Bronchial epithelial cell (primary cell): ENCODE data around the gene TMEM218. TPM values are rescaled to one million over a fixed set of nuclear protein-coding genes. Genes with fewer than 3 reads are reported as not detected.

ENCODE experiments used
- DNase-seq: peaks from one replicate; pipeline ENCODE4 v3.0.0-alpha.2; 2010; ENCODE audit warnings: low read depth
- FAIRE-seq: peaks from 2 replicates; lab custom pipeline; 2011; peaks lifted over from hg19 to GRCh38; lab: Jason Lieb, UNC
- H3K27me3 ChIP-seq: 2 replicates; pipeline ENCODE4 v1.5.1; 2011; ENCODE audit warnings: low read length; ENCODE audit not compliant: control insufficient read depth, insufficient read depth
- H3K36me3 ChIP-seq: 2 replicates; pipeline ENCODE4 v1.5.1; 2011; ENCODE audit warnings: low read length; ENCODE audit not compliant: control insufficient read depth, insufficient read depth
- H3K4me3 ChIP-seq: 2 replicates; pipeline ENCODE4 v1.5.1; 2011; ENCODE audit warnings: mild to moderate bottlenecking, low read depth, low read length, control low read depth
- CTCF ChIP-seq: IDR thresholded peaks from 2 replicates; pipeline ENCODE4 v1.5.1; 2011; ENCODE audit warnings: mild to moderate bottlenecking, moderate library complexity, low read length, control low read depth, inconsistent platforms; ENCODE audit not compliant: insufficient read depth, severe bottlenecking
- total RNA-seq: library from RNA; depleted of rRNA; stranded (reverse); fragments of >200 nt; gene quantifications from 2 replicates; pipeline ENCODE4 v1.2.1, GENCODE V29; 2014

The TMEM218 gene
- total RNA-seq, 1 donor from 2014 or later: 28.4 TPM

DNA sequence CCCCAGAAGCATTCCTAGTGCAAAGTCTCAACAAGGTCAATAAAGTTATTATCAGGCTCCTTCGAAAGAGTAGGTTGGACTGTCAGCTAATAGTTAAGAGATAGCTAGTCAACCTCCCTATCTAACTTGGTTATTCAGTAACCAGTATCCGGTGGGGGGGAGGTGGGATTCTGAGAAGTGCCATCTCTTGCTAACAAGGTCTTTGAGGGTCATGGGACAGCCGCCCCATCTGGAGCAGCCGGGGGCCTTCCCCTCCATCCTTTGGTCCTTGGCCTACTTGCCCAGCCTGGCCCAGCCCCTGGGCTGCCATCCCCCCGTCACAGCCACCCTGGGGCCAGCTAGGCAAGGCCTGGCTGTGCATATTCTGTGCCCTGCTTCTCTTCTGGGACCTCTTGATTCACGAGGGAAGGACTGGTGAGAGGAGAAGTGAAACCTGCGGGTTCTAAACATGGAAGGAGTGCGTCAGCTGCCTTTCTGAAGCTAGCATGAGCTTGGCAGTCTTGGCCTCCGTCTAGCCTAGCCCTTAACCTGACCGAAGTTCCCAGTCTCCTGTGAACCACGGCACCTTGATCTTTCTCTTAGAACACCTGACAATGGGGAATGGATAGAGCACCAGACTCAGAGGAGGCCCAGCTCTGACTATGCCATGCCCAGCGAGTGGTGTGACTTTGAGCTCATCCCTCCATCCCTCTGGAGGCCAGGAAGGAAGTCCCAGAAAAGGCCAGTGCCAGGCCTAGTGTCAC is 39.0 kb downstream of the TMEM218 start:
- Histone ChIP-seq H3K36me3 (no peaks in the 10 kb centered on the region), H3K27me3 (no peaks in the 10 kb centered on the region), H3K4me3 (no peak overlapping the region)
- DNase-seq (no peak), FAIRE-seq (peak; percentile 36)
- no peak for TF ChIP-seq CTCF

DNA sequence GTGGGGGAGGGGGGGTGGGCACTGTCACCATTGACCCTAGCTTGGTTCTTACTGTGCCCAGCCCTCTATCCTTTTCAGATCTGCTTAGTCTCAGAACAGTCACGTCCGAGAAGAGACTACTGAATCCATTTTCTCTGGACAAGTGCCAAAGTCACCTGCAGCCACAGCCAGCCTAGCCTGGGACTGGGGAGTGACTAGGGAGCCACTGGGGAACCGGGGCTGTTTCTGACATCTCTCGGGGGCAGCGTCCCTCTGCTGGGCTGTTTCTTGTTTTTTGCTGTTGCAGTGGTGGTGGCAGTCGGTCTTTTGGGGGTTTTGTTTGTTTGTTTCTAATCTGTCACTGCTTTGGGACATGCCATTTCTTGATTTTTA is 39.6 kb downstream of the TMEM218 start:
- H3K4me3 ChIP-seq: no peak overlapping the region
- DNase-seq: no peak
- FAIRE-seq: no peak
- no peaks in the 10 kb centered on the region for H3K27me3 ChIP-seq
- TF ChIP-seq CTCF: no peak
- no peaks in the 10 kb centered on the region for H3K36me3 ChIP-seq

DNA sequence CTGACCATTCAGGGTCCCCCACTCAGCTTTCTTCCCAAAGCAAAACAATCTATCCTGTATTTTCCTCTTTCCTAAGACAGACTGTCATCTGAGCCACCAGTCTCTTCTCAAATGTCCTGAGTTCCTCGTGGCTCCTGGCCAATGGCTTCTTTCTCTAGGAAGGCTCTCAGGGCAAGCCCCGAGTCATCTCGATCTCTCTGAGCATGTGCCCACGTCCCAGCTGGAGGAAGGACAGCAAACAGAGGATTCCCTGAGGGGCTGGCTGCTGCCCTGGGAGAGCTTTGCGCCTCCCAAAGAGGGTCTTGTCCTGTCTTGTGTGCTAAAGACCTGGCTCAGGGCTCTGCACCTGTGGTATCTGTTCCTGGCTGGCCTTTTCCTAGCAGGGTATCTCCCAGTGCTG is 40.0 kb downstream of the TMEM218 start:
- DNase-seq (no peak), FAIRE-seq (no peak)
- no peaks in the 10 kb centered on the region for H3K27me3 ChIP-seq
- no peak for TF ChIP-seq CTCF
- H3K4me3 ChIP-seq: no peak overlapping the region
- H3K36me3 ChIP-seq: no peaks in the 10 kb centered on the region

DNA sequence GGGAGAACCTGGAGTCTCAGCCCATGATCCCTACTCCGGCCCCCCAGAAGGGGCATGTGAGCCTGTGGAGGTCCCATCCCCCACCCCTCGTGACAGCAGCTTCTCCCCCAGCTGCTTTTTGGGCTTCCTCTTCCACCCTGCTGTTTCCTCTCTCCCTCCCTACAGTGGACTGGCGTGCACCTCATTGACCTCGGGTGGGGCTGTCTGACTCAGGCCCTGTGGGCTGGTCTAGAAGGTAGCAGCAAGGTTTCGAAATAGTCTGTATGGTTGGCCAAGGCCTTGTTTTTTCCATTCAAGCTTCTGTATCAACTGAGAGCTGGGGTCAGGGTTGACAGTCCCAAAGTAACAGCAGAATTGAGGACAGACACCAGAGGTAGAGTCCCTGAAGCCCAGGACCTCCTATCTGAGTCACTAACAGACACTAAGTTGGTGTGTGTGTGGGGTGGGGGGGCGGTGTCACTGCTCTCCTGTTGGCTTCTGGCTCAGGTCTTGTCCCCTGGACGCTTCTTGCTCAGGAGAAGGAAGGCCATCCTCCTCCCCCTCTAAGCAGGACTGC is 40.6 kb downstream of the TMEM218 start:
- H3K27me3 ChIP-seq: no peaks in the 10 kb centered on the region
- H3K4me3 ChIP-seq: no peak overlapping the region
- H3K36me3 ChIP-seq: no peaks in the 10 kb centered on the region
- peak; percentile 88 for DNase-seq
- no peak for TF ChIP-seq CTCF
- no peak for FAIRE-seq

DNA sequence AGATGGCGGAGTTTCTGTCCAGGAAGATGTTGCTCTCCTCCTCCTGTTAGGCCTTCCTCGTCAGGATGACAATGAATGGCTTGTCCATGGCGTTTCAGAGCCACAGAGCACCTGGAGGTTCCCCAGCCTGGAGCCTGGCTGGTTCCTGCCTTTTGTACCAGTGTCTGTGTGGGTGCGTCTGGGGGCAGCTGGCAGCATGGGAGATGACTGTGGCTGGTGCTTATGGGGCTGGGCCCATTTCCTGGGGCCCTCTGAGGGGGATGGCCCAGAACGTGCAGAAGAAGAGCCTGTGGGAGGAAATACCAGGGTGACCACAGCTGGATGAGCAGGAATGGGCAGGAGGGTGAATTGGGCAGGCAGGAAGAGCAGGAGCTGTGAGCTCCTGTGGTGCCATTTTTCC is 41.6 kb downstream of the TMEM218 start:
- Histone ChIP-seq H3K27me3 (no peaks in the 10 kb centered on the region), H3K36me3 (no peaks in the 10 kb centered on the region), H3K4me3 (no peak overlapping the region)
- no peak for FAIRE-seq
- peak; percentile 54 for DNase-seq
- no peak for TF ChIP-seq CTCF
